Fibroblast of lung (primary cell): Measurements from ENCODE around the gene CACNA2D3. TPM values are rescaled to one million over a fixed set of nuclear protein-coding genes. Genes with fewer than 3 reads are reported as not detected.

ENCODE experiments used
- DNase-seq, 2 donors: peaks; one replicate each; pipeline versions ENCODE4 v3.0.0 to v3.0.0-alpha.2; 2010; ENCODE audit warnings: low read depth in 2 of 2
- H2AFZ ChIP-seq: 2 replicates; pipeline ENCODE4 v1.5.1; 2012; ENCODE audit warnings: low read length, control low read depth, inconsistent platforms
- H3K27ac ChIP-seq: 2 replicates; pipeline ENCODE4 v1.5.1; 2011; ENCODE audit warnings: low read length, control low read depth; ENCODE audit not compliant: insufficient read depth
- H3K27me3 ChIP-seq: 2 replicates; pipeline ENCODE4 v1.5.1; 2011; ENCODE audit warnings: mild to moderate bottlenecking, low read length; ENCODE audit not compliant: control insufficient read depth, insufficient read depth
- H3K36me3 ChIP-seq: 2 replicates; pipeline ENCODE4 v1.5.1; 2011; ENCODE audit warnings: low read length; ENCODE audit not compliant: control insufficient read depth, insufficient read depth
- H3K4me1 ChIP-seq: 2 replicates; pipeline ENCODE4 v1.5.1; 2011; ENCODE audit warnings: low read length; ENCODE audit not compliant: control insufficient read depth, insufficient read depth; ENCODE audit errors: extremely low read depth
- H3K4me2 ChIP-seq: 2 replicates; pipeline ENCODE4 v1.5.1; 2011; ENCODE audit warnings: low read length, control low read depth; ENCODE audit not compliant: insufficient read depth; ENCODE audit errors: extremely low read depth
- H3K4me3 ChIP-seq, 4 experiments: fragments of 200-600 bp in 1 of 4; sonication (generic) in 1 of 4; replicated peaks in 1 of 4; 2 replicates each; pipeline ENCODE4 v1.5.1; 2011 to 2016; ENCODE audit warnings: low read length in 4 of 4, low read depth in 3 of 4, mild to moderate bottlenecking in 3 of 4, control low read depth in 2 of 4, inconsistent platforms in 1 of 4, mixed read lengths in 1 of 4; ENCODE audit not compliant: insufficient read depth in 1 of 4; ENCODE audit errors: control extremely low read depth in 1 of 4
- H3K79me2 ChIP-seq: 2 replicates; pipeline ENCODE4 v1.5.1; 2012; ENCODE audit warnings: mild to moderate bottlenecking, low read length, inconsistent platforms; ENCODE audit not compliant: control insufficient read depth, insufficient read depth
- H3K9ac ChIP-seq: 2 replicates; pipeline ENCODE4 v1.5.1; 2011; ENCODE audit warnings: mild to moderate bottlenecking, low read length, control low read depth; ENCODE audit not compliant: insufficient read depth
- H3K9me3 ChIP-seq: 2 replicates; pipeline ENCODE4 v1.5.1; 2012; ENCODE audit warnings: low read depth, low read length; ENCODE audit not compliant: control insufficient read depth, insufficient read depth
- H4K20me1 ChIP-seq: 2 replicates; pipeline ENCODE4 v1.5.1; 2011; ENCODE audit warnings: low read length; ENCODE audit not compliant: control insufficient read depth, insufficient read depth; ENCODE audit errors: extremely low read depth
- CTCF ChIP-seq, 2 donors: IDR thresholded peaks in 1 of 2; conservative IDR thresholded peaks in 1 of 2; 1 replicate in 1 of 2; 2 replicates in 1 of 2; pipeline ENCODE4 v1.5.1; 2011 to 2012; ENCODE audit warnings: low read length in 2 of 2, control low read depth in 1 of 2, inconsistent platforms in 1 of 2, low read depth in 1 of 2, mild to moderate bottlenecking in 1 of 2
- EZH2 ChIP-seq: IDR thresholded peaks from 2 replicates; pipeline ENCODE4 v1.5.1; 2012; ENCODE audit warnings: low read length, control low read depth, mild to moderate bottlenecking; ENCODE audit errors: missing control alignments
- polyA plus RNA-seq, 2 donors: library from polyadenylated mRNA; depleted of rRNA in 1 of 2; stranded (reverse) in 1 of 2; unstranded in 1 of 2; fragments of >200 nt; gene quantifications; 2 replicates each; pipeline ENCODE4 v1.2.1, GENCODE V29; 2011 to 2012; ENCODE audit warnings: missing spikeins in 1 of 2
- total RNA-seq: library from RNA; depleted of rRNA; stranded (reverse); fragments of >200 nt; gene quantifications from 2 replicates; pipeline ENCODE4 v1.2.1, GENCODE V29; 2014

The CACNA2D3 gene
- total and polyA plus RNA-seq, 2 donors (not counting 1 experiment from before 2014, with no cell fraction given) = 1.8 to 11.5 TPM

- no peak overlapping the region for H2AFZ ChIP-seq
- H3K4me3 ChIP-seq = no peak overlapping the region
- H4K20me1 ChIP-seq = no peaks in the 10 kb centered on the region
- no peaks in the 10 kb centered on the region for H3K4me1 ChIP-seq
- no peak for DNase-seq
- H3K9ac ChIP-seq = no peak overlapping the region
- TF ChIP-seq CTCF (conservative IDR thresholded peaks at IDR 0.05 in 1 of 2, IDR thresholded peaks at IDR 0.05 in 1 of 2; ENCODE audit: low read depth in 1 of 2, low read length in 2 of 2) (no peak), EZH2 (no peak)
- no peak overlapping the region for H3K4me2 ChIP-seq
- no peaks in the 10 kb centered on the region for H3K27me3 ChIP-seq
- no peaks in the 10 kb centered on the region for H3K9me3 ChIP-seq
- no peaks in the 10 kb centered on the region for H3K36me3 ChIP-seq
- no peak overlapping the region for H3K27ac ChIP-seq
- H3K79me2 ChIP-seq = no peaks in the 10 kb centered on the region
Observed at GRCh38 chr3:54843352-54843751, 721.0 kb downstream of the CACNA2D3 start.

- no peaks in the 10 kb centered on the region for H3K9me3 ChIP-seq
- no peak for TF ChIP-seq EZH2
- TF ChIP-seq CTCF (conservative IDR thresholded peaks at IDR 0.05 in 1 of 2, IDR thresholded peaks at IDR 0.05 in 1 of 2; ENCODE audit: low read depth in 1 of 2, low read length in 2 of 2) = no peak
- H3K4me1 ChIP-seq = no peaks in the 10 kb centered on the region
- H3K79me2 ChIP-seq = no peaks in the 10 kb centered on the region
- no peak overlapping the region for H3K9ac ChIP-seq
- no peak for DNase-seq
- no peak overlapping the region for H3K4me2 ChIP-seq
- H2AFZ ChIP-seq = no peak overlapping the region
- H3K27me3 ChIP-seq = no peaks in the 10 kb centered on the region
- no peak overlapping the region for H3K27ac ChIP-seq
- no peak overlapping the region for H3K4me3 ChIP-seq
- H4K20me1 ChIP-seq = no peaks in the 10 kb centered on the region
- no peaks in the 10 kb centered on the region for H3K36me3 ChIP-seq
Observed at GRCh38 chr3:54844211-54844610, 721.9 kb downstream of the CACNA2D3 start.

GRCh38 chr3:54845011-54845410, 722.7 kb downstream of the CACNA2D3 start:
- no peak for DNase-seq
- Histone ChIP-seq H3K4me1 (no peaks in the 10 kb centered on the region), H3K79me2 (no peaks in the 10 kb centered on the region), H2AFZ (no peak overlapping the region), H3K4me3 (no peak overlapping the region), H3K36me3 (no peaks in the 10 kb centered on the region), H3K27me3 (peaks cover 2% of the 10 kb centered on the region), H3K9me3 (no peaks in the 10 kb centered on the region), H3K4me2 (no peak overlapping the region), H4K20me1 (no peaks in the 10 kb centered on the region), H3K27ac (no peak overlapping the region), H3K9ac (no peak overlapping the region)
- no peak for TF ChIP-seq CTCF (conservative IDR thresholded peaks at IDR 0.05 in 1 of 2, IDR thresholded peaks at IDR 0.05 in 1 of 2; ENCODE audit: low read depth in 1 of 2, low read length in 2 of 2)
- TF ChIP-seq EZH2 = no peak
